ENCODE results near the gene RAB11FIP4.

Gene RAB11FIP4

DNA sequence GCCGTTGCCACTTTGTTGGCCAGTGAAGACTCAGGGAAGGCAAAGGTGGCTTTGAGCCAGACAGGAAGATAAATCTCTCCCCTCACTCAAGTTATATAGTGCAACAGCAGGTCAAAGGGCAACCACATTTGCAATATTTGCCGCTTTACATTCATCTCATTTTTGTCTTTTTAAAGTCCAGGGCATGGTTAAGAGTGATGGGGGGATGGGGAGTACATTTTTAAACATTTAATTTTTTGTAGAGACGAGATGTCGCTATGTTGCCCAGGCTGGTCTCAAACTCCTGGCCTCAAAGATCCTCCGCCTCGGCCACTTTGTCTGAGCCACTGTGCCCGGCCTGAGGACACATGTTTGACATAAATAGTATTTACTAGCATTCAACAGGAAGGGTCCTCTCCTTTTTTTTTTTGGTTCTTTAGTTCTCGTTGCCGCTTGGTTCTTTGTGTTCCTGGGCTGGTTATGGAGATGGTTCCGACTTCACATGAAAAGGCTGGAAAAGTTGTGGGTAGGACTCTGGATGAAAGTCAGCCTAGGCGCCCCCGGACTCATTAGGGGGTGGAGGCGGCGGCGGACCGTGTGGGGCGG lies 95.7 kb downstream of the RAB11FIP4 start:
- no peak for DNase-seq (ENCODE audit: low read depth in 2 of 2)

DNA sequence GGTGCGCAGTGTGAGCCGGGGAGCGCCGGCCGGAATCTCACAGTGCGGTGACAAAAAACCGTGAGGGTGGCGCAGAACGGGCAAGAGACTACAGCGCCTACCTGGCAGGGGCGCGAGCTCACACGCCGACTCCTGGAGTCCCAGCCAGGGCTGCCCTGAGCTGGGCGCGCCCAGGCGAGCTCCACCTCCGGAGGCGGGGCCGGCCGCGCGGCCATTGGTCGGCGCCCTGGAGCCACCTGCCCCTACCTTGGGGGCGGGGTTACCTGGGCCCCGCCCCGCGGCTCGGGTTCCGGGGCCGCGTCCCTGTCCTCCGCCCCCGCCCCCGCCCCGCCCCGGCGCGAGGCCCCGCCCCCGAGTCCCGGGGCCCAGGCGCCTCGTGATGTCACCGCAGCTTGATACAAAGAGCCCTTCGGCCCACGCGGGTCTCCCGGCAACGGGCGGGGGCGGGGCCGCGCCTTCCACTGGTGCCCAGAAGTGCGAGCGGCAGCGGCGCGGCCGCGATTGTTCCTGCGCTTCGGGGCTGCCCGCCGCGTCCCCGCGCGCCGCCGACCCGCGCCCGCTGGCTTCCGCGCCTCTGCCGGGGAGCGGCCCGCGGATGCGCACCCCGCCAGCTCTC lies 96.3 kb downstream of the RAB11FIP4 start:
- peak; percentile 79 to 92 for DNase-seq (ENCODE audit: low read depth in 2 of 2)

DNA sequence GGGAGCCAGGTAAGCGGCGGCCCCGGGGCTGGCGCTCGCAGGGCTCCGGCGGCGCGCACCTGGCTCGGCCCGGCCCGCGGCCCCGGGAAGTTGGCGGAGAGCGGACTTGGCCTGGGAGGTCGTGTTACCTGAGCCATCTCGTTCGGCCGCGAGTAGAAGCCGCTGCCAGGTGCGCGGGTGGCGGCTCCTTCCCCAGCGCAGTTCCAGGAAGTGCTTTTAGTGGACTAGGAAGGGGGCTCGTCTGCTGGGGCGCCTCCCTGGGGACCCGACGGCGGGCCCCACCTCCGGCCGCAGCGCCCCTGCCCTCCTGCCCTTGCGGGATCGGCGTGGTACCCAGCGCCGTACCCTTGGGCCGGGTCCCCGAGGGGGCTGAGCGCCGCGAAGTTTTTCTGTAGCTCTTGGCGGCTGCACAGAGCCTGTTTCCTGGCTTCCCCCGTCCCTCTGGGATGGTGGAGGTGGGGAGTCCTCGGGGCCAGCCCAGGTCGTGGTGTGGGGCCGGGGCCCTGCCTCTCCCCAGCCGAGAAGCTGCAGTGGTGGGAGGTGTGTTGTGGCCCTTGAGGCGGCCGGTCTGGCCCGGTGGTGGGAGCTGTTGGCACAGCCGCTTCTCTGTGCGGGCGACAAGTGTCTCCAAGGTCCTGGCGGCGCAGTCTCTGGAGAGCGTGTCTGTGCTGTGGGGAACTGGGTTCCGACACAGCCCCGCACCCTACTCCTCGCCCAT lies 96.9 kb downstream of the RAB11FIP4 start:
- no peak for DNase-seq (ENCODE audit: low read depth in 2 of 2)

DNA sequence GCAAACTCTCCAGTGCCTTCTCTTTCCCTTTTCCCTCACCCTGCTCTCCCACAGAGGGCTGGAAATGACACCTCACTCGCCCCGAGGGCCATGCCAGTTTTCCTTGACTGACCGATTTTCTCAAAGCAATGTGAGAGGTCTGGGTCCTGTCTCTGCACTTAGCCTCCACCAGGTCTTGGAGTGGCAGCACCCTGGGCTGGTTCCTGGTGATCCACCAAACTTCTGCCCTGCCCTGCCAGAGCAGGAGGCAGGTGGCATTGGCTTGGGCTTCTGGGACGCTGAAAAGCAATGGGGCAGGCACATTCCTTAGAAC lies 97.5 kb downstream of the RAB11FIP4 start:
- no peak for DNase-seq (ENCODE audit: low read depth in 2 of 2)

DNA sequence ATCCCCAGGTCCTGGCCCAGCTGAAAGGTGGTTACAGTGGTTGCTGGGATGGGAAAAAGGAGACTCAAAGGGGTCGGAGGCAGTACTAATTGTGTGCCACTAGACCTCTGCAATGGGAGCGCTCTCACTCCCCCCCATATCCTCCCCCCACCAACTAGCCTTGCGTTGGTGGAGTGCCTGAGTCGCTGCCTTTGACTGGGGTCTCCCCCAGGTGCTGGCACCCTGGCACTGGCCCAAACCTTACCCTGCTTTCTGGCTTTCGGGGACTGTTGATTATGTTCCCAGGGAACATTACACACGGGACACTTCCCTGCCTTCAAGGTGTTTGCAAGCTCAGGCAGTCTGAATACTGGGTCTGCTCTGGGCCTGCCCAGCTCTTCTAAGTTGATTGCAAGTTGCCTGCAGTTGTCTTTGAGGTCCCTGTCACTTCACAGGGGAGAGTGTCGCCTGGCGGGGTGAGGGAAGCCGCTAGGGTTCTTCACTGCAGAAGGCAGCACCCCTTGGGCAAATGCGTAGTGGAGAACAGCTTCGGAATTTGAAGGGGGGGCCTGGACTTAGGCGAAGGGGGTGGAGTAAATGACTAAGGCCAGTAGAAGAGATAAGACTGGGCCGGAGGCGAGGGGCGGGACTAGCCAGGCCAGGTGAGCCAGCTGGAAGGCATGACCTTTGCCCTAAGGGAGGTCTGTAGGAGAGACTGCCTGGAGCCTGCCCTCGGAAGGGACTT lies 98.0 kb downstream of the RAB11FIP4 start:
- no peak for DNase-seq (ENCODE audit: low read depth in 2 of 2)

DNA sequence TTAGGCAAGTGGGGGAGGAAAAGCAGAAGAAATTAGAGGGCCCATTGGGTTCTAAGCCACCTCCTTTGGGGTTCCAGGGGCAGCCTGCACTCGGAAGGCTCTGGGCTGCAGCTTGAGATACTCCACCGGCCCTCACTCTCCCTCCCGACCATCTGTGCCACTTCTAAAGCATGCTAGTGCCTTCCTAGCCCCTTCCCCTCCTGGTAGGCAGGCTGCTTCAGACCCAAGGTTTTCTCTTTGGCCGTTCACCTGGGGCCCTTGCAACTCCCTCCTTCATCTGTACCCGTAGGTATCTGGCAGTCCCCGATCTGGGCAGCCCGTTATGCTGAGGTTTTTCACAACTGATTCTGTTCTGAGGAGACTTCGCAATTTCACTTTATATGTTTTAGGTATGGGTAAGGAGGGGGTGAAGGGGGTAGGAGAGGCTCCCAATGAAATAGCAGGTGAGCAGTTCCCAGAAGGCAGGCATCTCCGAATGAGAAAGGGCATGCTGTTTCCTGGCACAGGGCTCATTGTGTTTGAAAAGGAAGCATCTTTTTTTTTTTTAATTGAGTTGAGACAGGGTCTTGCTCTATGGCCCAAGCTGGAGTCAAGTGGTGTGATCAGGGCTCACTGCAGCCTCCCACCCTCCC lies 98.7 kb downstream of the RAB11FIP4 start:
- DNase-seq (ENCODE audit: low read depth in 2 of 2) = no peak

DNA sequence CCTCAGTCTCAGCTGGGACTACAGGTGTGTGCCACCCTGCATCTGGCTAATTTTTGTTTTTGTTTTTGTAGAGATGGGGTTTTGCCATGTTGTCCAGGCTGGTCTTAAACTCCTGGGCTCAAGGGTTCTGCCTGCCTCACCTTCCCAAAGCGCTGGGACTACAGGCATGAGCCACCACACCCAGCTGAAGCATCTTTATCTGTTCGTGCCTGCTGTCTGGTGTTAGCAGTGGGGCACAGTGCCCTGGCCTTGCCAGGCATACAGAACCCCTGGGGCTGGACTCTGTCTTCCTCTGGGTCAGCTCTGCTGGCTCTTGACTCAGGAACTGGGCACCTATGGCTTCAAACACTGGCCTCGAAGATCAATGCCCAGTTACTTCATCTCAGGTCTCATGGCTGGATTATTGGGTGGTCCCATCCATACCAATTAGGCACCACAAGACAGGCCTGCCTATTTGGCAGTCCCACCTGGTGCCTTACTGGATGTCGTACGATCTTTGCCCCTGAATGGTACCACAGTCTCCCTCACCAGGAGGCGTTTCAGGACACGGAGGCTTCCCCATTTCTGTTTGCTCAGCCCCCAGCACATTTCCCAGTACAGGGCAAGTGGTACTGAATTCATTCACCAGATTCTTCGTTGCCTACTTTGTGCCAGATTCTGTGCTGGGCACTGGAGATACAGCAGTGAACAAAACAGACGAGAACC lies 99.3 kb downstream of the RAB11FIP4 start:
- no peak for DNase-seq (ENCODE audit: low read depth in 2 of 2)

DNA sequence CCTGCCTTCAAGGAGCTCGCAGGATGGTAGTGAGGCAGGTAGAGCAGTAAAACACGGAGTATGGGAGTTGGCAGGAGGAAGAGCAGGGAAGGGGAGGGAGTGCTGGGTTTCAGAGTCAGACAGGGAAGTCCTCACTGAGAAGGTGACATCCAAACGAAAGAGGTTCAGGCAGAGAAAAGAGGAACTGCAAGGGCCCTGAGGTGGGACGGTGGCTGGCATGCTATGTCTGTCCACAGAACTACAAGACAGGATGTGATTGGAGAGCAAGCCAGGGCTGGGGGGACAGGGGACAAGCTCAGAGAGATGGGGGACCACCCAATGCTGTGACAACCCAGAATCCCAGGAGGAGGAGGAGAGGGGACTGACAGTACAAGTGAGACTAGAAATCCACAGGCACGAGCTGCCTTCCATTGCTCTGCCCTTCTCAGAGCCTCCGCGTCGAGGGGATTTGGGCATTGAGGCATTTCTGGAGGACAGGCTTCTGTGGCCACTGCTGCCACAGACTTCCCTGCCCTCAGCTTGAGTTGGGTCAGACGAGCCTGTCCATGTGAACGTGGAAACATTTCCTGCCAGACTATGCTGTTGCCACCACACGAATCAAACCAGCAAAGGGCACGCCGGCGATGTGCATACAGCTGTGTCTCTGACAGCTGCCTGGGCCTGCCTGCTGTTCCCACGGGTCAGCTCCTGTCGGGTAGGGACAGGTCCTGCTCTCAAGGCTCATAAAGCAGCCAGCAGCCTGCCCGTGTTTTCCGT lies 100.1 kb downstream of the RAB11FIP4 start:
- no peak for DNase-seq (ENCODE audit: low read depth in 2 of 2)

DNA sequence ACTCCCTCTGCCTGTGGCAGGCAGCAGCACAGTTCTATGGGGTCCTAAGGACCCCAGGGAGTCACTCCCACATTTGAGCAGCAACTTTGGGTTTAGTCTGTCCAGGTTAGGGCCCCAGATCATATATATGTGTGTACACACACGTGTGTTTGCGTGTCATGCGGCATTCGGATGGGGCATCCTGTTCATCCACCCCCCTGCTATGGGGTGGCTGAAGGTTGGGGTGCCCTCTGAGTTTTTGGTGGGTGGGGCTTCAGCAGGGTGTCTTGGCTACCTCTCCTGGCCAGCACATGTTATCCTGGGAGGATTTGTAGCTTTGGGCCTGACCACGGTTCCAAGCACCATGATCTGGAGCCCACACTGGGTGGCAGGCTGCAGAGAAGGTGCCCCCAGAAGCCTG lies 100.7 kb downstream of the RAB11FIP4 start:
- DNase-seq (ENCODE audit: low read depth in 2 of 2) = no peak

DNA sequence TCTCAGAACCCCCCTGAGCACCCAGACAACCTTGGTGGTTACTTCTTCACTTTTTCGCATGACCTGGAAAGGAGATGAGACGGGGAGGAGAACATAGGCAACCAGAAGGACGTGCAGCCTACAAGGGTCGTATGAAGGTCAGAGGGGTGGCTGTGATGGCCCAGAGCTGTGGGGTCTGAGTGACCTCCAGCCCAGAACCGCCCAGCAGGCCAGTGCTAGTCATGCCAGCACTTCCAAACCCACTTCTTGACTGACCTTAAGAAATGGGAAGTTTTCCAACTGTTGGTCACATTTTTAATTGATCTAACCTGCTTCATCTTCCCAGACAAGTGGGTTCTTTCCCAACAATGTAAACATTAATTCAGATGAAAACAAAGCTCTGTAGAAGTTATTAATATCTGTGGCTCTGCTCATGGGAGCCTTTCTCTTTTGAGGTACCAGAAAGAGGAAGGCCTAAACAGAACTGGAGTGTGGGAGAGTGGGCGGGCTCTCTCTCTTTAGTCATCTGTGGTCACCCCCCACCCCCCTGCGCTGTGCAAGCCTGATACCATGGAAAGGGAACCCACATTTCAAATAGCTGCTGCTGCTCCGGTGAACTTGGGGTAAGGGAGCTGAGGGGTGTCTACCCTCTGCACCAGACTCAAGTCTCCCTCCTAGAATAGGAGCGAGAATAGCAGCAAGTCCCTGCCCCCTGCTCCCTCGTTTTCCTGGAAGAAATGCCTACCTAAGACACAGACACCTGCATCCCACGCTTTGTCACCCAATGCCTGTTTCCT lies 101.6 kb downstream of the RAB11FIP4 start:
- DNase-seq (ENCODE audit: low read depth in 2 of 2) = peak in 1 of 2 donors; percentile 83

DNA sequence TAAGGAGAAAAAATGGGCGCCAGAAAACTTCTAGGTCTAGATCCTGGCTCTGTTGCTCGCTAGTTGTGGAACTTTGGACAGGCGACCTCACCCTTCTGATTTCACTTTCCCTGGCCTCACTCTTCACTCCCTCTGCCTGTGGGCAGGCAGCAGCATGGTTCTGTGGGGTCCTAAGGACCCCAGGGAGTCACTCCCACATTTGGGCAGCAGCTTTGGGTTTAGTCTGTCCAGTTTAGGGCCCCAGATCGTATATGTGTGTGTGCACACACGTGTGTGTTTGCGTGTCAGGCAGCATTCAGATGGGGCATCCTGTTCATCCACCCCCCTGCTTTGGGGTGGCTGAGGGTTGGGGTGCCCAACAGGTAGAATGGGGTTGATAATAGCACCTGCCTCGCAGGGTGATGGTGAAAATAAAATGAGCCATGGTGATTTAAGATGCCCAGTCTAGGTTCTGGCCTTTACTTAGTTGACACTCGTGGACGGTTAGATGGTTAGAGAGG lies 102.2 kb downstream of the RAB11FIP4 start:
- DNase-seq (ENCODE audit: low read depth in 2 of 2) = no peak

DNA sequence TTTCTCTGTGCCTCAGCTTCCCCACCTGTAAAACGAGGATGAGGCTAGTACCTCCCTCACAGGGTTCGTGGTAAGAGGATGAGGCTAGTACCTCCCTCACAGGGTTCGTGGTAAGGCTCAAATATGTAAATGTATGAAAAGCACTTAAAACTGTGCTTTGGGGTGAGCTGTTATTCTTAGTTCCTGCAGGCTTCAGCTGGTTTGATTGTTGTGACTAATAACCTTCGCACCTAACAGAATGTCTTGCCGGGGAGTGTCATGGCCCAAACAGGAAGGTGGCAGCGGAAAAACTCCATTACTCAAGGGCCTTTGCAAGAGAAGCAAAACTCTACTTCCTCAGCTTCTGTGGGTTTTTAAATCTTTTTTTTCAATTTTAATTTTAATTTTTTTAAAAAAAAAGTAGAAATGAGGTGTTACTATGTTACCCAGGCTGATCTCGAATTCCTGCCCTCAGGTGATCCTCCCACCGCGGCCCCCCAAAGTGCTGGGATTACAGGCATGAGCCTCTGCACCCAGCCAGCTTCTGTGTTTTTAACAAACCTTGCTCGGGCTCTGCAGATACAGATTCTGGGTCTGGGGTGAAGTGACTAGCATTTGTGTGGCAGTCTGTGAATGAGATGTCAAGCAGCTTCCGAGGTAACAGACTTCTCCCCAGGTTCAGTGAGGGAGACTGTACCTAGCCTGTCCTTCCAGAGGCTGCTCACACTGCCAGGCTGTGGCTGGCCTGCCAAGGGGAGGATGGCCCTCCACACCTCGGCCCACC lies 103.0 kb downstream of the RAB11FIP4 start:
- peak in 1 of 2 donors; percentile 57 for DNase-seq (ENCODE audit: low read depth in 2 of 2)

DNA sequence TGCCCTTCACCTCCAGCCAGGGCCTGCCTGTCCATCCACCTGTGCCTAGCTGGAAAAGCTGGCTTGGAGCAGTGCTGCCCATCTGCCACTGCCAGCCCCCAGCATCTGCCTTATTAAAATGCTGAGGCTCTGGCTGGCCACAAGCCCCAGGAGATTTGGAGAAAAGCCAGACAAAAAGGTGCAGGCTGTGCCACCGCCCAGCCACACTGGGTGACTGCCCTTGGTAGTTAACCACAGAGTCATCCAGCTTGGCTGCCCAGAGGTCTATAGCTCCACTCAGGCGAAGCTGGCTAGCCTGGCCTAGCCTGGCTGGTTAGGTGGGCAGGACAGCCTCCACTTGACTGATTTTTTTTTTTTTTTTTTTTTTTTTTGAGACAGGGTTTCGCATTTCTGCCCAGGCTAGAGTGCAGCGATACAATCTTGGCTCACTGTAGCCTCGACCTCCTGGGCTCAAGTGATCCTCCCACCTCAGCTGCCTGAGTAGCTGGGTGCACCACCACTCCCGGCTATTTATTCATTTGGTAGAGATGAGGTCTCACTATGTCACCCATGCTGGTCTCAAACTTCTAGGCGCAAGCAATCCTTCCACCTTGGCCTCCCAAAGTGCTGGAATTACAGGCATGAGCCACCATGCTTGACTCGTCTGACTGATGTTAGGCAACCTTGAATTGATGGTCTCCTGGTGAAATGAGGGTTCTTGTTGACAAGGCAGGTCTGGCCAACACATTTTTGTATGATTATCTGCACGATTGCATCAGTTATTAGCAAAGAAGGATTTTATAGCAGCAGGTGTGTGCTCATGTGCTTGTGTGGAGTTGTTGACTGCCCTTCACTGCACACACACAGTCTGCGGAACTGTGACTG lies 103.8 kb downstream of the RAB11FIP4 start:
- no peak for DNase-seq (ENCODE audit: low read depth in 2 of 2)

DNA sequence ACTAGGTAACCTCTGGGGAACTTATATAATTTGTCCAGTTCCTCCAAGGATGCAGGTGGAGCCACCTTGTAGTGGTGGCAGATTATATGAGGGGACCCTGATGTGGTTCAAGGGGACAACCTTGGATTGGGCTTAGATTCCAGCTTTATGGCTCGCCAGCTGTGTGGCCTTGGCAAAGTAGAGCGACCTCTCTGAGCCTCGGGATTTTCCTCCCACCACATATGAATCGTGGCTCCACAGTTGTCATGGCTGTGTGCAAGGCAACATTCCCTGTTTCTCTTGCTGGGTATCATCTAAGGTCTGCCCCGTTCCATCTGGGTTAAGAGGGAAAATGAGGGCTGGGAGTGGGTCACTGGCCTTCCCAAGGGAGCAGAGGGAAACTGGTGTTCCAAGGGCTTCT lies 104.6 kb downstream of the RAB11FIP4 start:
- no peak for DNase-seq (ENCODE audit: low read depth in 2 of 2)

DNA sequence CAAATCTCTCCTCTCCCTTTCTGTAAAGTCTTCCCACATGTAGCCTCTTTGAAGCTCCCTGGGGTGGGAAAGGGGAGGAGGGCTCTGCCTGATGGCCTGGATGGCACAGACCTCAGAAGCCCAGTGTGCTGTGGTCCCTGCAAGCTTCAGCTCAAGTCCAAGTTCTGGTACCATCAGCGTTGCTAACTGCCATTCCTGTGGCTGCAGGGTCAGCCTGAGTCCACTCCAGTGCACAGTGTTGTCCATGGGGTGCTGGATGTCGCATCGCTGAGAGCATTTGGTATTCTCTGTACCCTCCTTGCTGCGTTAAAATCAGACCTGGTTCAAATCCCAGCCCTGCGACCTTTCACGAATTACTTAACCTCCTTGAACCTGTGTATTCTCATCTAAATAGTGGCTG lies 105.1 kb downstream of the RAB11FIP4 start:
- no peak for DNase-seq (ENCODE audit: low read depth in 2 of 2)

DNA sequence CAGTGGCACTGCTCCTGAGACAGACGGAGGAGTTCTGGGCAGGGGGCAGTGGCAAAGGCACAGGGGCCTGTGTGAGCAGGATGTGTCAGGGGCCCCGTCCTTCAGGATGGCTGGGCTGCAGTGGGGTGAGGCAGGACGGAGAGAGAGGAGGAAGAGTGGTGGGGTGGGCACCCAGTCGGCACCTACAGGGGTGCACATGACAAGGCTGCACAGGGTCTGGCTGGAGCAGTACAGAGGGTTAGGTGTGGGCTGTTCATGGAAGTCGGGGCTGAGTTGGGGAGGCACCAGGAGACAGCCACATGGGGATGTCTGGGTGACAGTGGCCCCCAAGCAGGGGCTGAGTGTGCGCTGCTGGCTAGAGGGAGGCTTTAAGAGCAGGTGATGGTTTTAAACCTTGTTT lies 106.0 kb downstream of the RAB11FIP4 start:
- no peak for DNase-seq (ENCODE audit: low read depth in 2 of 2)

DNA sequence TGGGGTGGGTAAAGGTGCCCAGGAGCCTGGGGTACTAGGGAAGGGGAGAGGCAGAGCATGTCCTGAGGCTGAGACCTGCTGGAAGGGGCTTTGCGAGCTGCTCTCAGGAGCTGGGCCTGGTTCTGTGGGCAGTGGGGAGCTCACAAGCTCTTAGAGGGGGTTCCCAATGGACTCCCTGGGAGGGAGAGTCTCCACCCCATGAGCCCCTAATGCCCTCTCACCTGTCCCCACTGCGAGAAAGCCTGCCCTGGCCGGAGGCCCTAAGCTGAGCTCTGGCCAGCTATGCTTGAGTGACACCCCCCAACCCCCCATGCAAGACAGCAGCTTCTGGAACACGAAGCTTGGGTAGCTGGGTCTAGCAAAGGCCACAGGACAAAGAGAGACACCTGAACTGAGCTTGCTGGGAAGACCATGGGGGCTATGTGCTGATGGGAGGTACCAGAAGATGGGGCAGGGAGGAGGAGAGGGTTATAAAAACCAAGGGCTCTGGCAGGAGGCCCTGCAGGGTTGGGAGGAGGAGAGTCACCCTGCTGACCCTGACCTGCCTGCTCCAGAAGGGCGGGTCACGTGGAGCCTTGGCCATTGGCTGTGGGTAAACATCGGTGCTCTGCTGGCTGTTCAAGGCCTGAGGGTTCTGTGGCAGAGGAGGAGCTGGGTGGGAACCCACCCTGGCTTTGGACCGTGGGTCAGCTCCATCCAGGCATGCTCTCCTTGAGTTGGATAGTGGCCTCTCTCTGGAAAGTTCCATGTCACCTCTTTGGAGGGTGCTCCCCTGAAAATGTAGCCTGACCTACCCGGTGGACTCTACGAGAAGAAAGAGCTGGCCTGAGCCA lies 106.7 kb downstream of the RAB11FIP4 start:
- no peak for DNase-seq (ENCODE audit: low read depth in 2 of 2)

All from stimulated activated CD4-positive, alpha-beta T cell treated with anti-CD3 and anti-CD28 coated beads, Interleukin-15, amount 100 ng/mL, for 48 hours (primary cell).